H1 (cell line): ENCODE data around the gene GPR137. TPM values are rescaled to one million over a fixed set of nuclear protein-coding genes. Genes with fewer than 3 reads are reported as not detected.

Source experiments
- CTCF ChIA-PET: fragments of 300-600 bp; sonication (Branson Sonifier 250); formaldehyde crosslinking; loops from one replicate; lab custom pipeline; 2021; ENCODE audit not compliant: partially characterized antibody; lab: Charles Lee
- POLR2A ChIA-PET: fragments of 300-600 bp; sonication (Branson Sonifier 250); formaldehyde crosslinking; loops from one replicate; lab custom pipeline; 2021; ENCODE audit warnings: inconsistent platforms; ENCODE audit not compliant: partially characterized antibody; lab: Charles Lee
- DNase-seq, 2 experiments: peaks; one replicate each; pipeline versions ENCODE4 v3.0.0 to v3.0.0-alpha.2; 2010 to 2022; ENCODE audit warnings: low spot score in 2 of 2, low read depth in 1 of 2, mixed read lengths in 1 of 2
- FAIRE-seq: peaks from 2 replicates; lab custom pipeline; 2011; peaks lifted over from hg19 to GRCh38; lab: Jason Lieb, UNC
- H2AFZ ChIP-seq: 2 replicates; pipeline ENCODE4 v1.8.1; 2012; ENCODE audit warnings: low read length, inconsistent platforms
- H2AK5ac ChIP-seq: 2 replicates; pipeline ENCODE4 v1.6.1; 2013; ENCODE audit warnings: low read depth, low read length
- H2BK120ac ChIP-seq: replicated peaks from 2 replicates; pipeline ENCODE3; 2013; ENCODE audit warnings: low read depth, low read length, inconsistent platforms
- H2BK12ac ChIP-seq: 2 replicates; pipeline ENCODE4 v1.6.1; 2013; ENCODE audit warnings: low read depth, low read length
- H2BK15ac ChIP-seq: 2 replicates; pipeline ENCODE4 v1.6.1; 2013; ENCODE audit warnings: low read length
- H2BK20ac ChIP-seq: 2 replicates; pipeline ENCODE4 v1.6.1; 2013; ENCODE audit warnings: low read length
- H2BK5ac ChIP-seq: 2 replicates; pipeline ENCODE4 v1.6.1; 2013; ENCODE audit warnings: low read depth, low read length
- H3K14ac ChIP-seq: 2 replicates; pipeline ENCODE4 v1.6.1; 2013; ENCODE audit warnings: inconsistent platforms; ENCODE audit not compliant: insufficient read length
- H3K18ac ChIP-seq: 2 replicates; pipeline ENCODE4 v1.6.1; 2013; ENCODE audit warnings: low read length; ENCODE audit errors: extremely low read depth
- H3K23ac ChIP-seq: 2 replicates; pipeline ENCODE4 v1.6.1; 2013; ENCODE audit warnings: inconsistent platforms; ENCODE audit not compliant: insufficient read length
- H3K23me2 ChIP-seq: 2 replicates; pipeline ENCODE4 v1.6.1; 2013; ENCODE audit warnings: low read depth, low read length
- H3K27ac ChIP-seq: 2 replicates; pipeline ENCODE4 v1.6.1; 2011; ENCODE audit warnings: low read depth, low read length, inconsistent platforms
- H3K27me3 ChIP-seq, 4 experiments: replicated peaks in 1 of 4; 1 replicate in 1 of 4; 2 replicates in 3 of 4; pipeline versions ENCODE4 v1.6.1 to v1.8.1; 2011 to 2013; ENCODE audit warnings: low read length in 3 of 4, mild to moderate bottlenecking in 3 of 4, inconsistent platforms in 2 of 4, mixed read lengths in 2 of 4, moderate library complexity in 1 of 4; ENCODE audit not compliant: control insufficient read depth in 3 of 4, insufficient read depth in 3 of 4; ENCODE audit errors: extremely low read depth in 1 of 4
- H3K36me3 ChIP-seq, 4 experiments: 2 replicates each; pipeline versions ENCODE4 v1.6.1 to v1.8.1; 2011 to 2013; ENCODE audit warnings: mild to moderate bottlenecking in 4 of 4, low read length in 3 of 4, moderate library complexity in 2 of 4, control low read depth in 1 of 4, inconsistent platforms in 1 of 4; ENCODE audit not compliant: insufficient read depth in 4 of 4, control insufficient read depth in 2 of 4
- H3K4ac ChIP-seq: replicated peaks from 2 replicates; pipeline ENCODE3; 2013; ENCODE audit warnings: low read length, low read depth, mixed read lengths, inconsistent platforms; ENCODE audit not compliant: insufficient read length
- H3K4me1 ChIP-seq, 4 experiments: replicated peaks in 1 of 4; 1 replicate in 1 of 4; 2 replicates in 3 of 4; pipeline versions ENCODE4 v1.6.1 to v1.8.1; 2011 to 2013; ENCODE audit warnings: low read length in 3 of 4, inconsistent platforms in 2 of 4, mixed read lengths in 1 of 4; ENCODE audit not compliant: insufficient read depth in 4 of 4, control insufficient read depth in 3 of 4
- H3K4me2 ChIP-seq, 2 experiments: 2 replicates each; pipeline versions ENCODE4 v1.6.1 to v1.8.1; 2011 to 2013; ENCODE audit warnings: low read depth in 2 of 2, low read length in 2 of 2, control low read depth in 1 of 2, inconsistent platforms in 1 of 2, mild to moderate bottlenecking in 1 of 2; ENCODE audit not compliant: insufficient read depth in 1 of 2
- H3K4me3 ChIP-seq, 4 experiments: fragments of 200-600, 300-600 bp in 1 of 4; sonication (generic), shearing (Covaris generic), sonication (Bioruptor Twin) in 1 of 4; 2 replicates each; pipeline versions ENCODE4 v1.5.1 to v1.8.1; 2011 to 2016; ENCODE audit warnings: low read length in 4 of 4, low read depth in 3 of 4, control low read depth in 2 of 4, inconsistent platforms in 2 of 4, mild to moderate bottlenecking in 2 of 4, mixed read lengths in 1 of 4, moderate library complexity in 1 of 4; ENCODE audit not compliant: insufficient read depth in 2 of 4; ENCODE audit errors: extremely low read depth in 1 of 4
- H3K56ac ChIP-seq: replicated peaks from 2 replicates; pipeline ENCODE3; 2013; ENCODE audit warnings: low read depth, mild to moderate bottlenecking, mixed read lengths, low read length, inconsistent platforms; ENCODE audit not compliant: insufficient read length
- H3K79me1 ChIP-seq: 2 replicates; pipeline ENCODE4 v1.6.1; 2013; ENCODE audit warnings: low read depth, low read length, control low read depth
- H3K79me2 ChIP-seq, 2 experiments: 2 replicates each; pipeline versions ENCODE4 v1.6.1 to v1.8.1; 2012 to 2013; ENCODE audit warnings: low read length in 2 of 2, mild to moderate bottlenecking in 2 of 2, inconsistent platforms in 1 of 2; ENCODE audit not compliant: insufficient read depth in 2 of 2, control insufficient read depth in 1 of 2
- H3K9ac ChIP-seq, 4 experiments: replicated peaks in 1 of 4; 1 replicate in 1 of 4; 2 replicates in 3 of 4; pipeline versions ENCODE4 v1.6.1 to v1.8.1; 2011 to 2013; ENCODE audit warnings: low read depth in 3 of 4, low read length in 3 of 4, control low read depth in 2 of 4, mild to moderate bottlenecking in 2 of 4, moderate library complexity in 2 of 4, inconsistent platforms in 1 of 4; ENCODE audit errors: extremely low read depth in 1 of 4
- H3K9me3 ChIP-seq, 2 experiments: 2 replicates each; pipeline versions ENCODE4 v1.6.1 to v1.8.1; 2012 to 2013; ENCODE audit warnings: mild to moderate bottlenecking in 2 of 2, moderate library complexity in 2 of 2, control low read depth in 1 of 2, inconsistent platforms in 1 of 2, low read depth in 1 of 2, low read length in 1 of 2, mixed read lengths in 1 of 2; ENCODE audit not compliant: insufficient read depth in 2 of 2
- H4K20me1 ChIP-seq, 2 experiments: replicated peaks in 1 of 2; 2 replicates each; pipeline versions ENCODE3 to v1.8.1; 2011 to 2013; ENCODE audit warnings: inconsistent platforms in 2 of 2, low read length in 2 of 2, mild to moderate bottlenecking in 1 of 2; ENCODE audit not compliant: insufficient read depth in 2 of 2, control insufficient read depth in 1 of 2
- H4K5ac ChIP-seq: 2 replicates; pipeline ENCODE4 v1.6.1; 2013; ENCODE audit warnings: low read length, low read depth, mixed read lengths, inconsistent platforms; ENCODE audit not compliant: insufficient read length
- H4K8ac ChIP-seq: 2 replicates; pipeline ENCODE4 v1.8.0; 2013; ENCODE audit warnings: mild to moderate bottlenecking, moderate library complexity, low read length, inconsistent platforms; ENCODE audit not compliant: insufficient read depth; ENCODE audit errors: extremely low read depth
- H4K91ac ChIP-seq: replicated peaks from 2 replicates; pipeline ENCODE3; 2013; ENCODE audit warnings: low read length, mixed read lengths, inconsistent platforms; ENCODE audit not compliant: insufficient read length
- BACH1 ChIP-seq: IDR thresholded peaks from 2 replicates; pipeline ENCODE4 v1.6.1; 2012; ENCODE audit warnings: low read length, improper control_type of control experiment
- PHF8 ChIP-seq: fragments of 200-600 bp; sonication (generic); conservative IDR thresholded peaks from 2 replicates; pipeline ENCODE4 v1.7.1; 2012; ENCODE audit warnings: low read depth, mild to moderate bottlenecking, inconsistent platforms, low read length, moderate library complexity
- RAD21 ChIP-seq, 2 experiments: IDR thresholded peaks in 1 of 2; conservative IDR thresholded peaks in 1 of 2; 2 replicates each; pipeline ENCODE4 v1.6.1; 2011; ENCODE audit warnings: low read depth in 2 of 2, low read length in 2 of 2, improper control_type of control experiment in 1 of 2, inconsistent platforms in 1 of 2, mild to moderate bottlenecking in 1 of 2, moderate library complexity in 1 of 2
- WGBS, 2 experiments: shearing (Covaris generic) in 1 of 2; methylation state at CpG; one replicate each; pipeline versions ENCODE4 v1.1.6 to v1.1.7; 2013 to 2015; ENCODE audit warnings: low lambda C conversion rate in 2 of 2, mixed read lengths in 2 of 2, inconsistent platforms in 1 of 2, low coverage in 1 of 2, missing lambda C conversion rate in 1 of 2; ENCODE audit not compliant: insufficient replicate concordance in 2 of 2, insufficient coverage in 1 of 2, insufficient read length in 1 of 2; ENCODE audit errors: extremely low coverage in 1 of 2, missing lambda C conversion rate in 1 of 2; 5-methylcytosine and 5-hydroxymethylcytosine counted together
- polyA plus RNA-seq, 7 experiments: library from polyadenylated mRNA; depleted of rRNA in 3 of 7; stranded (reverse) in 5 of 7; unstranded in 2 of 7; fragments of >200 nt in 5 of 7; fragments of 200-250 nt in 2 of 7; gene quantifications; 1 replicate in 5 of 7; 2 replicates in 1 of 7; 4 replicates in 1 of 7; pipeline versions ENCODE4 v1.2.1 to v1.2.3, GENCODE V29; 2011 to 2013; ENCODE audit warnings: missing spikeins in 2 of 7, mixed read lengths in 2 of 7
- total RNA-seq: library from RNA; stranded (reverse); fragmentation: NEBNext Ultra II Directional; extraction: Animal tissue kit (Norgen Biotek cat#: 25700); gene quantifications from 2 replicates; pipeline ENCODE4 v1.2.1, GENCODE V29; 2021
- TF ChIP-seq, protein P1 (sequence below), 3 experiments: IDR thresholded peaks; 1 replicate in 2 of 3; 2 replicates in 1 of 3; pipeline versions ENCODE4 v1.5.1 to v1.6.1; 2011; ENCODE audit warnings: low read length in 3 of 3, mild to moderate bottlenecking in 3 of 3, inconsistent platforms in 2 of 3, low read depth in 1 of 3, moderate library complexity in 1 of 3; ENCODE audit not compliant: insufficient read depth in 1 of 3; ENCODE audit errors: control extremely low read depth in 1 of 3
- TF ChIP-seq, protein P2 (sequence below): IDR thresholded peaks from 2 replicates; pipeline ENCODE4 v1.6.1; 2012; ENCODE audit warnings: inconsistent platforms

GPR137 gene
- total and polyA plus RNA-seq, 2 of the 8 experiments (the other 6 are each of a cell fraction or from before 2014, with no cell fraction given) = 36.2 to 37.8 TPM

DNA sequence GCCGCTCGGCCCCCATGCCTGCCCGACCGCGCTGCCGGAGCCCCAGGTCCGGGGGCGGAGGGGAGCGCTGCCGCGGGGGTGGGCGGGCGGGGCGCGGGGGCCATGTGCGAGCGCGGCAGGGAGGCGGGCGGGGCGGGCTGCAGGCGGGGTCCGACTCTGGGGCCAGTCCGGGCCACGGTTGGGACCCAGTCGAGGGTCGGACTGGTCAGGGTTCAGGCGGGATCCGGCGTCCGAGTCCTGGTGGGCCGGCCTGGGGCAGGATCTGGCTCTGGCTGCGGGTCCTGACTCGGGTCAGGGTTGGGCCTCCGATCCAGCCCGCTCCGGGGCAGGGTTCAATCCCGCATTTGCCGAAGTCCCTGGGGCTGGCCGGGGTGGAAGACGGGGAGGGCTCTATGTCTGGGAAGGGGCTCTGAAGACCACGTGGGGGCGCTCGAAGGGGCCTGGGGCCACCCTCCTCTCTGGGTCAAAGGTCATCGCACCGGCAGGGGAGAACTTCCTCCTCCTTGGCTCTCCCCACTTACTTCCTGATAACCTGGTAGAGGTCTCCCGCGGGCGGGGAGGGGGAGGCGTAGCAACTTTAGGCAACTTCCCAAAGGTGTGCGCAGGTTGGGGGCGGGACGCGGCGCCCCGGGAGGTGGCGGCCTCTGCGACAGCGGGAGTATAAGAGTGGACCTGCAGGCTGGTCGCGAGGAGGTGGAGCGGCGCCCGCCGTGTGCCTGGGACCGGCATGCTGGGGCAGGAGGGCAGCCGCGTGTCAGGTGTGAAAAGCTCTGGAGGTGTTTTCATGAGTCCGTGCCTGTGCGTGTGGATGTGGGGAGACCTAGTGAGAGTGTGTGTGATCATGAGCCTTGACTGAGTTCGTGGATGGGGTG is 20.3 kb downstream of the GPR137 start:
- Histone ChIP-seq H3K23ac (no peak overlapping the region), H2BK20ac (no peak overlapping the region), H2AFZ (0 out of 2 replicates have a peak overlapping the region, but pooled peaks have one; percentile 36), H3K27ac (0 out of 2 replicates have a peak overlapping the region, but pooled peaks have one; percentile 46), H3K56ac (peak overlapping the region; percentile 74), H4K5ac (peak overlapping the region; percentile 89), H3K9me3 (no peaks in the 10 kb centered on the region), H3K18ac (peak overlapping the region; percentile 95), H3K36me3 (no peaks in the 10 kb centered on the region), H3K4me3 (peak overlapping the region; percentile 62 to 93 (median 83)), H3K9ac (peak overlapping the region in 3 of 4 experiments; percentile 4 to 76 (median 55); a peak in 6 of 7 replicates), H3K79me1 (peaks cover 12% of the 10 kb centered on the region; the same call in 1 of the 2 replicates), H4K91ac (peak overlapping the region; percentile 75), H2BK120ac (no peak overlapping the region), H3K27me3 (peaks cover 0 to 16% (median 4%) of the 10 kb centered on the region in 4 experiments; a peak in 4 of 7 replicates), H2BK12ac (peak overlapping the region; percentile 90; the same call in 1 of the 2 replicates), H3K4ac (peak overlapping the region; percentile 99), H3K14ac (no peak overlapping the region), H3K4me2 (peak overlapping the region; percentile 96 to 98), H4K20me1 (peaks cover 2 to 3% of the 10 kb centered on the region in 2 experiments), H3K23me2 (peaks cover 8% of the 10 kb centered on the region; the same call in 1 of the 2 replicates), H2BK5ac (peak overlapping the region; percentile 97; the same call in 1 of the 2 replicates), H3K4me1 (peaks cover 3 to 14% (median 12%) of the 10 kb centered on the region in 4 experiments; a peak in 6 of 7 replicates), H2BK15ac (peak overlapping the region; percentile 88; the same call in 1 of the 2 replicates), H2AK5ac (peak overlapping the region; percentile 96; the same call in 1 of the 2 replicates), H4K8ac (0 out of 2 replicates have a peak overlapping the region, but pooled peaks have one; percentile 7), H3K79me2 (peaks cover 0 to 19% of the 10 kb centered on the region in 2 experiments; a peak in 2 of 4 replicates)
- 1% methylated on average over 35 of the region's 71 CpGs; no CpG with 5 or more reads in 1 of the 2 experiments for WGBS, 2 experiments
- DNase-seq (peak in 1 of 2 experiments; percentile 87), FAIRE-seq (no peak)
- POLR2A ChIA-PET = interaction anchor here (1.2 to 5.6 kb wide), 11 partner anchors 9 to 99 kb away, joined by 3 to 57 read pairs (median 6); partner anchors contain the start of genes BAD, FERMT3, GPR137 and PLCB3
- CTCF ChIA-PET = interaction anchor here (1.0 to 20.8 kb wide), 6 partner anchors 12 to 101 kb away, joined by 3 to 614 read pairs (median 28); partner anchors contain the start of genes CCDC88B, PPP1R14B, PRDX5 and TRMT112
- TF ChIP-seq, protein P1, sequence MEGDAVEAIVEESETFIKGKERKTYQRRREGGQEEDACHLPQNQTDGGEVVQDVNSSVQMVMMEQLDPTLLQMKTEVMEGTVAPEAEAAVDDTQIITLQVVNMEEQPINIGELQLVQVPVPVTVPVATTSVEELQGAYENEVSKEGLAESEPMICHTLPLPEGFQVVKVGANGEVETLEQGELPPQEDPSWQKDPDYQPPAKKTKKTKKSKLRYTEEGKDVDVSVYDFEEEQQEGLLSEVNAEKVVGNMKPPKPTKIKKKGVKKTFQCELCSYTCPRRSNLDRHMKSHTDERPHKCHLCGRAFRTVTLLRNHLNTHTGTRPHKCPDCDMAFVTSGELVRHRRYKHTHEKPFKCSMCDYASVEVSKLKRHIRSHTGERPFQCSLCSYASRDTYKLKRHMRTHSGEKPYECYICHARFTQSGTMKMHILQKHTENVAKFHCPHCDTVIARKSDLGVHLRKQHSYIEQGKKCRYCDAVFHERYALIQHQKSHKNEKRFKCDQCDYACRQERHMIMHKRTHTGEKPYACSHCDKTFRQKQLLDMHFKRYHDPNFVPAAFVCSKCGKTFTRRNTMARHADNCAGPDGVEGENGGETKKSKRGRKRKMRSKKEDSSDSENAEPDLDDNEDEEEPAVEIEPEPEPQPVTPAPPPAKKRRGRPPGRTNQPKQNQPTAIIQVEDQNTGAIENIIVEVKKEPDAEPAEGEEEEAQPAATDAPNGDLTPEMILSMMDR (IDR thresholded peaks at IDR 0.05; ENCODE audit: control extremely low read depth in 1 of 3, insufficient read depth in 1 of 3, low read depth in 1 of 3, low read length in 3 of 3) = peak in 2 of 3 experiments; percentile 50 to 52; a peak in 3 of 4 replicates
- TF ChIP-seq, protein P2, sequence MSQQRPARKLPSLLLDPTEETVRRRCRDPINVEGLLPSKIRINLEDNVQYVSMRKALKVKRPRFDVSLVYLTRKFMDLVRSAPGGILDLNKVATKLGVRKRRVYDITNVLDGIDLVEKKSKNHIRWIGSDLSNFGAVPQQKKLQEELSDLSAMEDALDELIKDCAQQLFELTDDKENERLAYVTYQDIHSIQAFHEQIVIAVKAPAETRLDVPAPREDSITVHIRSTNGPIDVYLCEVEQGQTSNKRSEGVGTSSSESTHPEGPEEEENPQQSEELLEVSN = no peak
- TF ChIP-seq RAD21 (IDR thresholded peaks at IDR 0.05 in 1 of 2, conservative IDR thresholded peaks at IDR 0.05 in 1 of 2; ENCODE audit: low read depth in 2 of 2, low read length in 2 of 2) = no peak; a peak in 1 of 4 replicates
- 0 out of 2 replicates have a peak, but pooled peaks have one; percentile 11 for TF ChIP-seq BACH1
- TF ChIP-seq PHF8 = peak; percentile 43
